ENCODE results near the gene NODAL.

The NODAL gene

DNA sequence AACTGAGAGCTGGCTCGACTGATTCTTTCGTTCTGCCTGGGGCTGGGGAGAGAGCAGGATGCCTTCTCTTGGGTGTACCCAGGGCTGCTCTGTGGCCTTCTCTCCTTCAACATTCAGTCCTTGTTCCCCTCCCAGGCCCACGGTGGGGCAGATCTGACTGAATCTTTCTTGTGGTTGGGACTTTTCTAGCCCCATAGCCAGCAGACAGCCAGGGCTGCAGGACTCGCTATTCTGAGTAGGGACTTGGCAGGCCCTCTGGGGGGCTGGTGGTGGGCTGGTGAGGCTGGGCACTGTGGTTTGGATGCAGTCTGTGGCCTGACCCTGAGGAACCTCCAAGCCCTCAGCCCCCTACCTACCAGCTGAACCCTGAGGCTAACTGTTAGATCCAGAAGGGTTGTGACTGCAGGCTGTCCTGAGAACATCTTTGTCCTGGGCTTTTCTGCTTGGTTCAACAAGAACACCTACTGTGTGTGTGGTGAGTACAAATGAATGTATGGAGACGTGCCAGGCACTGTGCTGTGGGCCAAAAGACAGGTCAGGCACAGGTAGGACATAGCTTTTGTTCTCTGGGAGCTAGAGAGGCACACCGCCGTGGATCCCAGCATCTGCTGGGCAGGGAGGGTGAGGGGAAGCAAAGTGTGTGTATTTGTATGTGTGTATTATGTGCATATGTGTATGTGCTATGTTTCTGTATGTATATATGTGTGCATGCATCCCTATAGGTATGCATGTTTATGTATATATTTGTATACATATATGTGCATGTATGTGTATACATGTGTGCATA lies 35.0 kb upstream of the NODAL start:
- TF ChIP-seq, protein P1, sequence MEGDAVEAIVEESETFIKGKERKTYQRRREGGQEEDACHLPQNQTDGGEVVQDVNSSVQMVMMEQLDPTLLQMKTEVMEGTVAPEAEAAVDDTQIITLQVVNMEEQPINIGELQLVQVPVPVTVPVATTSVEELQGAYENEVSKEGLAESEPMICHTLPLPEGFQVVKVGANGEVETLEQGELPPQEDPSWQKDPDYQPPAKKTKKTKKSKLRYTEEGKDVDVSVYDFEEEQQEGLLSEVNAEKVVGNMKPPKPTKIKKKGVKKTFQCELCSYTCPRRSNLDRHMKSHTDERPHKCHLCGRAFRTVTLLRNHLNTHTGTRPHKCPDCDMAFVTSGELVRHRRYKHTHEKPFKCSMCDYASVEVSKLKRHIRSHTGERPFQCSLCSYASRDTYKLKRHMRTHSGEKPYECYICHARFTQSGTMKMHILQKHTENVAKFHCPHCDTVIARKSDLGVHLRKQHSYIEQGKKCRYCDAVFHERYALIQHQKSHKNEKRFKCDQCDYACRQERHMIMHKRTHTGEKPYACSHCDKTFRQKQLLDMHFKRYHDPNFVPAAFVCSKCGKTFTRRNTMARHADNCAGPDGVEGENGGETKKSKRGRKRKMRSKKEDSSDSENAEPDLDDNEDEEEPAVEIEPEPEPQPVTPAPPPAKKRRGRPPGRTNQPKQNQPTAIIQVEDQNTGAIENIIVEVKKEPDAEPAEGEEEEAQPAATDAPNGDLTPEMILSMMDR (IDR thresholded peaks at IDR 0.05; ENCODE audit: extremely low read depth, insufficient read depth, missing control alignments) = no peak

DNA sequence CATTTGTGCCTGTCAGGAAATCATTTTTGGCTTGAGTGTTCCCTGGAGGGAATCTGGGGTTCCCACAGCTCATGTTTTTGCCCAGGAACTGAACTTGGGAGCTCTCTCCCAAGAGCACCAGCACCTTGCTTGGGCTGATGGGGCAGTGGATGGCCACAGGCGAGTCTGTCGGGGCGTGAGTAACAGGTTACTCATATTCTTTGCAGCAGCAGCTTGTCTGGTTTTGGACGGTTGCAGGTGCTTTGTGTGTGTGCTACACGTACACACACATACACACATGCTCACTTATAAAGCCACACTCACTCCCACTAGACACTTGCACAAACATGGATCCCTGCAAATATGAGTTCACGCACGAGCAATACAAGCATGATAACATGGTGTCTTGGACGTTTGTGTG lies 34.2 kb upstream of the NODAL start:
- in situ Hi-C loops (cut with MboI; ENCODE audit: low pct_unique_long_range_greater_than_20kb, low sequenced_read_pairs, unreplicated experiment) = no loop called here
- DNase-seq (ENCODE audit: low spot score) = no peak
- TF ChIP-seq, protein P1 (IDR thresholded peaks at IDR 0.05; ENCODE audit: extremely low read depth, insufficient read depth, missing control alignments) = no peak

More for the DNA sequence above, 35.0 kb upstream of the NODAL start:
- no peak for DNase-seq (ENCODE audit: low spot score)
- in situ Hi-C loops (cut with MboI; ENCODE audit: low pct_unique_long_range_greater_than_20kb, low sequenced_read_pairs, unreplicated experiment) = no loop called here

DNA sequence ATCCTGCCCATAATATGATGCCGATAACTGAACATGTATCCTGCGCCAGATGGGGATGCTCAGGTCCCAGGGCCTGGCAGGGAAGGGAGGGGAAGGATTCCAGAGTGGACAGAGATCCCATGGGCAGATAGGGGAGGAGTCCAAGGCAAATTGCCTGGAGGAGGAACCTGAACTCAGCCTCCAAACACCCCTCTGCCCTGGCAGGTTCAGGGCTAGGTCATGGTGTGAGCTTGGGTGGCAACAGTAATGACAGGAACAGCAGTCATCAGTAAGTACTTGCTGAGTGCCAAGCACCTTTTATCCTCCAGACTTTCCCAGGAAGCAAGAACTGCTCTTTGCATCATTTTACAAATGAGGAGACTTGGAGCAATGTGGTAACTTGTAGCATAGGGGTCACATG lies 33.3 kb upstream of the NODAL start:
- in situ Hi-C loops (cut with MboI; ENCODE audit: low pct_unique_long_range_greater_than_20kb, low sequenced_read_pairs, unreplicated experiment) = no loop called here
- DNase-seq (ENCODE audit: low spot score) = no peak
- TF ChIP-seq, protein P1 (IDR thresholded peaks at IDR 0.05; ENCODE audit: extremely low read depth, insufficient read depth, missing control alignments) = no peak

DNA sequence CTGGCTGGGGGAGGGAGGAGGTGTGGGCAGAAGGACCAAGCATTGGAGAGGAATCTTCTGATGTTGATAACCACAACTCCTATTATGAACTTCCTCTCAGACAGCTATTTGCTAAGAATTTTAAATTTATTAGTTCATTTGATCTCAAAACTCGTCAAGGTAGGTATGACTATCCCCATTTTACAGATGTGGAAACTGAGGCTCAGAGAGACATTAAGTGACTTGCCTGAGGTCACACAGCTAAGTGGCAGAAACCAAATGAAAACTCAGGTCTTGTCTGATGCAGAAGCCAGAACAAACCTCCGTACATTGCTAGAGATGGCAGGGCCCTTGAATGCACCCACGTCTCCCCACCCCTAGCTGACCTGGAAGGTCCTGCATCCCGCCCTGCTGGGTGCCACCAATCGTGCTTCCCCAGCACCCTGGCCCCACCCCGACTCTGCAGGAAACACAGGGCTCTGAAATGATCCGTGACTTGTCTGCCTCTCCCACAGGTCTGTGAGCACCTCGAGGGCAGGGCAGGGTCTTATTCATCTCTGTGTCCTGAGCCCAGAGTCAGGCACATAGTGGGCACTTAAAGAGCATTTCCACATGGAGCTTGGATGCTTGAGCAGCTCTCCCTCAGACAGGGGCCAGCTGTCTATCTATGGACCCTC lies 31.4 kb upstream of the NODAL start:
- TF ChIP-seq, protein P1 (IDR thresholded peaks at IDR 0.05; ENCODE audit: extremely low read depth, insufficient read depth, missing control alignments) = no peak
- no peak for DNase-seq (ENCODE audit: low spot score)
- in situ Hi-C loops (cut with MboI; ENCODE audit: low pct_unique_long_range_greater_than_20kb, low sequenced_read_pairs, unreplicated experiment) = no loop called here

DNA sequence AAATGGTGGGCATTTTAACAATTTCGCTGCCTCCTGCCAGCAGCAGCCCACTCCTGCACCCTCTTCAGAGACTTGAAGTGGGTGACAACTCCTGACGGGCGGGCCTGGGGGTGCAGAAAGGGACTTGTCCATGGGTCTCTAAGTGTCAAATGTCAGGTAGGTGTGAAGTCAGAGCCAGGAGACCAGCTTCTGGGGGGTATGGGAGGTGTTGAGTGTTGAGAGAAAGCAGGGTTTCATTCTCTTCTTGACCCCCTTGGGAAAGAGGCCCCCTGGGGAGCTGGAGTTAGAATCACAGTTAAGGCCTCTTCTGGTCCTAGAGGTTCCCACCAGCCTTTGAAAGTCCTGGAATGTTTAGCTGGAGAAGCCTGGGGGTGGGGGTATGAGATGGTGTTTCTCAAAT lies 25.5 kb upstream of the NODAL start:
- TF ChIP-seq, protein P1 (IDR thresholded peaks at IDR 0.05; ENCODE audit: extremely low read depth, insufficient read depth, missing control alignments) = no peak
- DNase-seq (ENCODE audit: low spot score) = no peak
- in situ Hi-C loops (cut with MboI; ENCODE audit: low pct_unique_long_range_greater_than_20kb, low sequenced_read_pairs, unreplicated experiment) = no loop called here

DNA sequence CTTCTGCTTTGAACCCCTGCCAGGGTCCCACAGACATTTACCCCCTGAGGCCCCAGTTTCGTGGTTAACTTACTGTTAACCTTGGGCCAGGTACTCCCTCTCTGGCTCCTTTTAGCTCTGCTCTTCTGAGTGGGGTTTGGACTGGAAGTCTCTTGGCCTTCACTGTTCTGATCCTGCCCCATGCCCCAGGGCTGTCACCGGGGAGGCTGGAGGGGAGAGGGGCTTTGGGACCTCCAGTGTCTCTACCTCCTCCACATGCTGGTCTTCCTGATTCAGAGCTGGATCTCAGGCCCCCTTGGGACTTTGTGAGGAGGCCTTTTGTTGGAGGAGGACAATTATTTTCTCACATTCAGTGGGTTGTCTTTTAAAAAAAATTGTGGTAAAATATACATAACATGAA lies 24.4 kb upstream of the NODAL start:
- in situ Hi-C loops (cut with MboI; ENCODE audit: low pct_unique_long_range_greater_than_20kb, low sequenced_read_pairs, unreplicated experiment) = no loop called here
- TF ChIP-seq, protein P1 (IDR thresholded peaks at IDR 0.05; ENCODE audit: extremely low read depth, insufficient read depth, missing control alignments) = no peak
- no peak for DNase-seq (ENCODE audit: low spot score)
